Muscle of leg (tissue), 11 donors: ENCODE data around the gene LDLRAD3. TPM values are rescaled to one million over a fixed set of nuclear protein-coding genes. Genes with fewer than 3 reads are reported as not detected.
"Not testable (repeated sequence)": the region's sequence is repeated elsewhere in the genome, so short reads cannot be mapped to it uniquely, and the experiment has no call there.

Source experiments
- DNase-seq: peaks from one replicate; pipeline ENCODE4 v3.0.0; 2013
- H3K27ac ChIP-seq: one replicate; pipeline ENCODE4 v1.5.1; 2013; ENCODE audit warnings: mild to moderate bottlenecking, low read length, control low read depth
- H3K27me3 ChIP-seq: one replicate; pipeline ENCODE4 v1.6.1; 2013; ENCODE audit warnings: low read length; ENCODE audit not compliant: control insufficient read depth, insufficient read depth
- H3K36me3 ChIP-seq: one replicate; pipeline ENCODE4 v1.6.1; 2013; ENCODE audit warnings: low read length; ENCODE audit not compliant: control insufficient read depth, insufficient read depth
- H3K4me1 ChIP-seq: one replicate; pipeline ENCODE4 v1.6.1; 2013; ENCODE audit warnings: low read length; ENCODE audit not compliant: control insufficient read depth, insufficient read depth
- H3K4me3 ChIP-seq: one replicate; pipeline ENCODE4 v1.5.1; 2013; ENCODE audit warnings: low read length, control low read depth
- H3K9me3 ChIP-seq: replicated peaks from 2 replicates; pipeline ENCODE4 v1.6.1; 2013; ENCODE audit warnings: low read depth, low read length; ENCODE audit not compliant: control insufficient read depth
- WGBS: methylation state at CpG from one replicate; pipeline ENCODE4 v1.1.5; 2013; ENCODE audit warnings: missing lambda C conversion rate; ENCODE audit not compliant: insufficient coverage; 5-methylcytosine and 5-hydroxymethylcytosine counted together
- polyA plus RNA-seq, 8 donors: library from polyadenylated mRNA; unstranded; fragments of 120-200 nt; gene quantifications; one replicate each; pipeline versions ENCODE4 v1.2.1 to v1.2.3, GENCODE V29; 2013; ENCODE audit warnings: inconsistent platforms in 1 of 8, low replicate concordance in 1 of 8; ENCODE audit not compliant: insufficient read length in 8 of 8, insufficient read depth in 1 of 8
- total RNA-seq: library from RNA; stranded (reverse); fragments of 120-200 nt; gene quantifications from one replicate; pipeline ENCODE4 v1.2.4, GENCODE V29; 2013

LDLRAD3 gene
- total and polyA plus RNA-seq, 9 donors: 12.0 to 28.6 (median 20.9) TPM

GRCh38 chr11:36012979-36013378 lies 69.1 kb downstream of the LDLRAD3 start:
- H3K4me3 ChIP-seq: no peak overlapping the region
- H3K9me3 ChIP-seq: no peaks in the 10 kb centered on the region
- no peaks in the 10 kb centered on the region for H3K27me3 ChIP-seq
- WGBS: no CpG with 5 or more reads among the region's 2 CpGs
- no peak for DNase-seq
- peak overlapping the region; percentile 68 for H3K27ac ChIP-seq
- H3K4me1 ChIP-seq: peaks cover 46% of the 10 kb centered on the region
- H3K36me3 ChIP-seq: no peaks in the 10 kb centered on the region

GRCh38 chr11:36013446-36013845 lies 69.6 kb downstream of the LDLRAD3 start:
- WGBS: no CpG with 5 or more reads among the region's 1 CpG
- not testable (repeated sequence) for H3K4me3 ChIP-seq, H3K27me3 ChIP-seq, DNase-seq, H3K9me3 ChIP-seq, H3K36me3 ChIP-seq
- H3K27ac ChIP-seq: peak overlapping the region; percentile 25
- peaks cover 42% of the 10 kb centered on the region for H3K4me1 ChIP-seq

- no peaks in the 10 kb centered on the region for H3K9me3 ChIP-seq
- DNase-seq: no peak
- peaks cover 35% of the 10 kb centered on the region for H3K4me1 ChIP-seq
- H3K36me3 ChIP-seq: no peaks in the 10 kb centered on the region
- WGBS: 91% methylated on average over 4 of the region's 8 CpGs
- no peaks in the 10 kb centered on the region for H3K27me3 ChIP-seq
- no peak overlapping the region for H3K4me3 ChIP-seq
- peak overlapping the region; percentile 65 for H3K27ac ChIP-seq
Measured at GRCh38 chr11:36013950-36014897, 70.4 kb downstream of the LDLRAD3 start.

- H3K4me1 ChIP-seq: peaks cover 32% of the 10 kb centered on the region
- H3K4me3 ChIP-seq: no peak overlapping the region
- no peaks in the 10 kb centered on the region for H3K27me3 ChIP-seq
- H3K9me3 ChIP-seq: no peaks in the 10 kb centered on the region
- H3K27ac ChIP-seq: peak overlapping the region; percentile 79
- H3K36me3 ChIP-seq: no peaks in the 10 kb centered on the region
- peak; percentile 87 for DNase-seq
- 27% methylated on average over 8 of the region's 14 CpGs for WGBS
Measured at GRCh38 chr11:36014898-36015665, 71.2 kb downstream of the LDLRAD3 start.

GRCh38 chr11:36015799-36016198 lies 71.9 kb downstream of the LDLRAD3 start:
- 10% methylated on average over 4 of the region's 8 CpGs for WGBS
- peaks cover 27% of the 10 kb centered on the region for H3K4me1 ChIP-seq
- H3K27ac ChIP-seq: peak overlapping the region; percentile 79
- DNase-seq: peak; percentile 95
- H3K4me3 ChIP-seq: no peak overlapping the region
- no peaks in the 10 kb centered on the region for H3K27me3 ChIP-seq
- H3K36me3 ChIP-seq: no peaks in the 10 kb centered on the region
- no peaks in the 10 kb centered on the region for H3K9me3 ChIP-seq

GRCh38 chr11:36016263-36016662 lies 72.4 kb downstream of the LDLRAD3 start:
- peaks cover 27% of the 10 kb centered on the region for H3K4me1 ChIP-seq
- DNase-seq: no peak
- H3K9me3 ChIP-seq: no peaks in the 10 kb centered on the region
- no peaks in the 10 kb centered on the region for H3K36me3 ChIP-seq
- WGBS: no CpG with 5 or more reads among the region's 3 CpGs
- peak overlapping the region; percentile 79 for H3K27ac ChIP-seq
- no peaks in the 10 kb centered on the region for H3K27me3 ChIP-seq
- no peak overlapping the region for H3K4me3 ChIP-seq

- Histone ChIP-seq H3K4me3 (no peak overlapping the region), H3K9me3 (no peaks in the 10 kb centered on the region), H3K27ac (no peak overlapping the region), H3K4me1 (peaks cover 27% of the 10 kb centered on the region), H3K27me3 (no peaks in the 10 kb centered on the region), H3K36me3 (no peaks in the 10 kb centered on the region)
- no CpG with 5 or more reads among the region's 4 CpGs for WGBS
- DNase-seq: no peak
Measured at GRCh38 chr11:36016709-36017108, 72.8 kb downstream of the LDLRAD3 start.

- Histone ChIP-seq H3K27me3 (no peaks in the 10 kb centered on the region), H3K36me3 (peaks cover 3% of the 10 kb centered on the region), H3K4me1 (peaks cover 24% of the 10 kb centered on the region), H3K27ac (no peak overlapping the region), H3K4me3 (no peak overlapping the region), H3K9me3 (no peaks in the 10 kb centered on the region)
- 74% methylated on average over 5 of the region's 8 CpGs for WGBS
- no peak for DNase-seq
Measured at GRCh38 chr11:36019005-36019596, 75.2 kb downstream of the LDLRAD3 start.

GRCh38 chr11:36019722-36020121 lies 75.9 kb downstream of the LDLRAD3 start:
- Histone ChIP-seq H3K9me3 (no peaks in the 10 kb centered on the region), H3K4me1 (peaks cover 22% of the 10 kb centered on the region), H3K4me3 (no peak overlapping the region), H3K27me3 (no peaks in the 10 kb centered on the region), H3K36me3 (peaks cover 3% of the 10 kb centered on the region), H3K27ac (no peak overlapping the region)
- WGBS: 86% methylated on average over 4 of the region's 4 CpGs
- peak; percentile 28 for DNase-seq

- 100% methylated on average over 1 of the region's 7 CpGs for WGBS
- peaks cover 9% of the 10 kb centered on the region for H3K4me1 ChIP-seq
- no peaks in the 10 kb centered on the region for H3K27me3 ChIP-seq
- DNase-seq: no peak
- no peaks in the 10 kb centered on the region for H3K9me3 ChIP-seq
- no peak overlapping the region for H3K4me3 ChIP-seq
- no peak overlapping the region for H3K27ac ChIP-seq
- H3K36me3 ChIP-seq: peaks cover 3% of the 10 kb centered on the region
Measured at GRCh38 chr11:36022882-36023281, 79.0 kb downstream of the LDLRAD3 start.
